A549 (cell line): ENCODE data around the gene CRYBG3.

Experiments used
- CBX8 ChIP-seq: fragments of 200-600 bp; sonication (generic); IDR thresholded peaks from 2 replicates; pipeline ENCODE4 v1.6.1; 2016
- CTCF ChIP-seq: fragments of >200 bp; sonication (Bioruptor Twin); formaldehyde crosslinking; IDR thresholded peaks from 3 replicates; pipeline ENCODE4 v1.5.1; 2016
- HDAC2 ChIP-seq: fragments of 200-600 bp; sonication (generic); IDR thresholded peaks from 2 replicates; pipeline ENCODE4 v1.6.1; 2016
- MYC ChIP-seq: IDR thresholded peaks from 2 replicates; pipeline ENCODE4 v1.6.1; 2012; ENCODE audit warnings: mild to moderate bottlenecking, inconsistent platforms, low read length, improper control_type of control experiment, borderline replicate concordance
- NPAS2 ChIP-seq: fragments of 250-450 bp; sonication (Bioruptor Pico); IDR thresholded peaks from 2 replicates; pipeline ENCODE4 v1.8.0; 2022; ENCODE audit warnings: mild to moderate bottlenecking, moderate library complexity, borderline replicate concordance
- POLR2A ChIP-seq: IDR thresholded peaks from 2 replicates; pipeline ENCODE4 v1.6.1; 2012; ENCODE audit warnings: mild to moderate bottlenecking, low read length
- REST ChIP-seq: fragments of 200-600 bp; sonication (generic); IDR thresholded peaks from 2 replicates; pipeline ENCODE4 v1.6.1; 2016; ENCODE audit warnings: antibody characterized with exemption, mild to moderate bottlenecking, moderate library complexity
- RFX5 ChIP-seq: fragments of 450-650 bp; IDR thresholded peaks from 2 replicates; pipeline ENCODE4 v1.7.1; 2014; ENCODE audit warnings: antibody characterized with exemption, mild to moderate bottlenecking, moderate library complexity
- SREBF2 ChIP-seq: fragments of 450-650 bp; IDR thresholded peaks from 2 replicates; pipeline ENCODE4 v1.6.1; 2014; ENCODE audit warnings: mild to moderate bottlenecking, moderate library complexity
- ZC3H11A ChIP-seq: fragments of 450-650 bp; IDR thresholded peaks from 2 replicates; pipeline ENCODE4 v1.6.1; 2014; ENCODE audit warnings: antibody characterized with exemption, mild to moderate bottlenecking
- ZNF302 ChIP-seq: fragments of 250-450 bp; sonication (Bioruptor Pico); IDR thresholded peaks from 2 replicates; pipeline ENCODE4 v1.9.0; 2021; ENCODE audit warnings: inconsistent platforms, mild to moderate bottlenecking, moderate library complexity
- TF ChIP-seq, protein P1 (sequence below): IDR thresholded peaks from 2 replicates; pipeline ENCODE4 v1.6.1; 2012; ENCODE audit warnings: low read depth, borderline replicate concordance

GRCh38 chr3:97932387-97932801, 110.6 kb downstream of the CRYBG3 start:
- TF ChIP-seq CTCF: no peak
- TF ChIP-seq MYC: no peak
- TF ChIP-seq SREBF2: no peak
- no peak for TF ChIP-seq REST
- no peak for TF ChIP-seq POLR2A
- TF ChIP-seq ZC3H11A: no peak
- TF ChIP-seq HDAC2: no peak
- TF ChIP-seq, protein P1, sequence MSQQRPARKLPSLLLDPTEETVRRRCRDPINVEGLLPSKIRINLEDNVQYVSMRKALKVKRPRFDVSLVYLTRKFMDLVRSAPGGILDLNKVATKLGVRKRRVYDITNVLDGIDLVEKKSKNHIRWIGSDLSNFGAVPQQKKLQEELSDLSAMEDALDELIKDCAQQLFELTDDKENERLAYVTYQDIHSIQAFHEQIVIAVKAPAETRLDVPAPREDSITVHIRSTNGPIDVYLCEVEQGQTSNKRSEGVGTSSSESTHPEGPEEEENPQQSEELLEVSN: no peak
- TF ChIP-seq ZNF302 (CRISPR knock-in tag): no peak
- TF ChIP-seq CBX8: no peak
- no peak for TF ChIP-seq NPAS2 (CRISPR knock-in tag)
- TF ChIP-seq RFX5: no peak
